B cell (primary cell): ENCODE results near the gene MARCHF3. TPM values are rescaled to one million over a fixed set of nuclear protein-coding genes. Genes with fewer than 3 reads are reported as not detected.

Source experiments
- ATAC-seq: fragments of 200-7000 bp; cut with Tn5 transposase; one replicate; pipeline ENCODE4 v1.10.0; 2021; ENCODE audit warnings: low read depth, mild to moderate bottlenecking, moderate number of reproducible peaks, moderate library complexity
- CTCF ChIA-PET: fragments of 350-600 bp; sonication (Branson Sonifier 250); formaldehyde crosslinking; loops from one replicate; lab custom pipeline; 2021; ENCODE audit warnings: antibody characterized with exemption, inconsistent platforms; lab: Charles Lee
- POLR2A ChIA-PET: fragments of 350-600 bp; sonication (Branson Sonifier 250); formaldehyde crosslinking; loops from one replicate; lab custom pipeline; 2021; ENCODE audit warnings: antibody characterized with exemption; lab: Charles Lee
- DNase-seq: peaks from one replicate; pipeline ENCODE4 v3.0.0; 2013
- H2AFZ ChIP-seq: 2 replicates; pipeline ENCODE4 v1.6.1; 2012; ENCODE audit warnings: mild to moderate bottlenecking, low read depth, low read length; ENCODE audit not compliant: insufficient read depth, poor library complexity, severe bottlenecking
- H3K27ac ChIP-seq, 2 donors: 1 replicate in 1 of 2; 2 replicates in 1 of 2; pipeline ENCODE4 v1.5.1; 2012 to 2013; ENCODE audit warnings: low read length in 2 of 2, mild to moderate bottlenecking in 2 of 2, moderate library complexity in 1 of 2
- H3K27me3 ChIP-seq, 4 experiments: fragments of 200-600 bp in 1 of 4; sonication (generic) in 1 of 4; replicated peaks in 1 of 4; 1 replicate in 2 of 4; 2 replicates in 2 of 4; pipeline versions ENCODE4 v1.6.1 to v1.7.0; 2013 to 2016; ENCODE audit warnings: low read length in 3 of 4, mild to moderate bottlenecking in 2 of 4, mixed read lengths in 1 of 4, moderate library complexity in 1 of 4; ENCODE audit not compliant: insufficient read depth in 4 of 4, control insufficient read depth in 3 of 4; ENCODE audit errors: control extremely low read depth in 1 of 4
- H3K36me3 ChIP-seq, 2 experiments: replicated peaks in 1 of 2; 1 replicate in 1 of 2; 2 replicates in 1 of 2; pipeline versions ENCODE4 v1.6.1 to v1.7.1; 2013; ENCODE audit warnings: low read length in 1 of 2; ENCODE audit not compliant: insufficient read depth in 2 of 2, control insufficient read depth in 1 of 2; ENCODE audit errors: control extremely low read depth in 1 of 2, extremely low read depth in 1 of 2
- H3K4me1 ChIP-seq, 2 donors: fragments of 200-600 bp in 1 of 2; sonication (generic) in 1 of 2; 1 replicate in 1 of 2; 2 replicates in 1 of 2; pipeline versions ENCODE4 v1.5.1 to v1.6.1; 2013 to 2017; ENCODE audit warnings: low read length in 2 of 2; ENCODE audit not compliant: control insufficient read depth in 2 of 2, insufficient read depth in 2 of 2
- H3K4me2 ChIP-seq: replicated peaks from 2 replicates; pipeline ENCODE3; 2012; ENCODE audit warnings: mild to moderate bottlenecking, low read depth, low read length; ENCODE audit not compliant: poor library complexity, severe bottlenecking
- H3K4me3 ChIP-seq, 5 experiments: fragments of 200-600 bp in 1 of 5; sonication (generic) in 1 of 5; 1 replicate in 3 of 5; 2 replicates in 2 of 5; pipeline versions ENCODE4 v1.5.1 to v1.7.0; 2011 to 2016; ENCODE audit warnings: low read length in 4 of 5, mild to moderate bottlenecking in 4 of 5, low read depth in 2 of 5, control low read depth in 1 of 5, moderate library complexity in 1 of 5; ENCODE audit not compliant: insufficient read depth in 1 of 5; ENCODE audit errors: control extremely low read depth in 1 of 5, extremely low read depth in 1 of 5
- H3K79me2 ChIP-seq: fragments of 200-600 bp; sonication (generic); one replicate; pipeline ENCODE4 v1.6.0; 2016; ENCODE audit warnings: low read length; ENCODE audit not compliant: control insufficient read depth, insufficient read depth
- H3K9ac ChIP-seq: fragments of 200-600 bp; sonication (generic); 2 replicates; pipeline ENCODE4 v1.6.1; 2017; ENCODE audit warnings: mild to moderate bottlenecking, low read length, moderate library complexity
- H3K9me3 ChIP-seq, 3 donors: one replicate each; pipeline versions ENCODE4 v1.6.1 to v1.7.1; 2013; ENCODE audit warnings: low read length in 2 of 3; ENCODE audit not compliant: control insufficient read depth in 2 of 3, insufficient read depth in 1 of 3; ENCODE audit errors: control extremely low read depth in 1 of 3
- H4K20me1 ChIP-seq: 2 replicates; pipeline ENCODE4 v1.6.0; 2012; ENCODE audit warnings: mild to moderate bottlenecking, low read length; ENCODE audit not compliant: insufficient read depth, control insufficient read depth, poor library complexity, severe bottlenecking
- H3K27ac Mint-ChIP-seq: one replicate; pipeline ENCODE4 v1.8.0; 2021; ENCODE audit warnings: mixed read lengths
- H3K27me3 Mint-ChIP-seq: one replicate; pipeline ENCODE4 v1.8.0; 2021; ENCODE audit warnings: mixed read lengths
- H3K4me1 Mint-ChIP-seq: one replicate; pipeline ENCODE4 v1.8.0; 2021; ENCODE audit warnings: mixed read lengths
- H3K4me3 Mint-ChIP-seq: one replicate; pipeline ENCODE4 v1.8.0; 2021; ENCODE audit warnings: mixed read lengths
- H3K9me3 Mint-ChIP-seq: one replicate; pipeline ENCODE4 v1.8.0; 2022; ENCODE audit warnings: mixed read lengths; ENCODE audit not compliant: insufficient read depth
- EZH2 ChIP-seq: IDR thresholded peaks from 2 replicates; pipeline ENCODE4 v1.6.1; 2012; ENCODE audit warnings: borderline replicate concordance, low read depth, mild to moderate bottlenecking, moderate library complexity, low read length; ENCODE audit not compliant: insufficient read depth, poor library complexity, severe bottlenecking
- WGBS: methylation state at CpG from one replicate; pipeline ENCODE4 v1.1.5; 2013; ENCODE audit warnings: missing lambda C conversion rate; ENCODE audit not compliant: insufficient coverage; 5-methylcytosine and 5-hydroxymethylcytosine counted together
- intact Hi-C: fragments of 100-400 bp; cut with micrococcal nuclease; formaldehyde crosslinking; loops from one replicate; pipeline ENCODE4 v1.10.0; 2022
- polyA plus RNA-seq: library from polyadenylated mRNA; depleted of rRNA; stranded (reverse); fragments of >200 nt; gene quantifications from 2 replicates; pipeline ENCODE4 v1.2.3, GENCODE V29; 2012
- total RNA-seq, 2 donors: library from RNA; stranded (reverse); fragments of 120-200 nt in 1 of 2; gene quantifications; 1 replicate in 1 of 2; 2 replicates in 1 of 2; pipeline versions ENCODE4 v1.2.3 to v1.2.4, GENCODE V29; 2013 to 2022
- TF ChIP-seq, protein P1 (sequence below): fragments of 200-600 bp; IDR thresholded peaks from one replicate; pipeline ENCODE4 v1.8.0; 2022; ENCODE audit warnings: antibody characterized with exemption, mild to moderate bottlenecking

Gene MARCHF3
- total and polyA plus RNA-seq, 2 donors (not counting 1 experiment from before 2014, with no cell fraction given): 31.6 to 35.0 TPM

- Histone ChIP-seq H3K4me2 (no peak overlapping the region), H2AFZ (no peak overlapping the region), H4K20me1 (no peaks in the 10 kb centered on the region), H3K9ac (no peak overlapping the region), H3K27ac (no peak overlapping the region), H3K9me3 (peaks cover 0 to 1% (median 0%) of the 10 kb centered on the region in 3 donors), H3K4me3 (no peak overlapping the region), H3K79me2 (no peaks in the 10 kb centered on the region), H3K4me1 (no peaks in the 10 kb centered on the region), H3K36me3 (peaks cover 3 to 19% of the 10 kb centered on the region in 2 experiments), H3K27me3 (no peaks in the 10 kb centered on the region)
- POLR2A ChIA-PET: no interaction called here
- Mint-ChIP-seq H3K27ac (no peak overlapping the region), H3K27me3 (no peaks in the 10 kb centered on the region), H3K4me1 (no peaks in the 10 kb centered on the region), H3K9me3 (no peaks in the 10 kb centered on the region), H3K4me3 (no peak overlapping the region)
- intact Hi-C loops: no loop called here
- ATAC-seq (no peak), DNase-seq (no peak)
- 100% methylated on average over 1 of the region's 3 CpGs for WGBS
- CTCF ChIA-PET: no interaction called here
- no peak for TF ChIP-seq EZH2
- TF ChIP-seq, protein P1, sequence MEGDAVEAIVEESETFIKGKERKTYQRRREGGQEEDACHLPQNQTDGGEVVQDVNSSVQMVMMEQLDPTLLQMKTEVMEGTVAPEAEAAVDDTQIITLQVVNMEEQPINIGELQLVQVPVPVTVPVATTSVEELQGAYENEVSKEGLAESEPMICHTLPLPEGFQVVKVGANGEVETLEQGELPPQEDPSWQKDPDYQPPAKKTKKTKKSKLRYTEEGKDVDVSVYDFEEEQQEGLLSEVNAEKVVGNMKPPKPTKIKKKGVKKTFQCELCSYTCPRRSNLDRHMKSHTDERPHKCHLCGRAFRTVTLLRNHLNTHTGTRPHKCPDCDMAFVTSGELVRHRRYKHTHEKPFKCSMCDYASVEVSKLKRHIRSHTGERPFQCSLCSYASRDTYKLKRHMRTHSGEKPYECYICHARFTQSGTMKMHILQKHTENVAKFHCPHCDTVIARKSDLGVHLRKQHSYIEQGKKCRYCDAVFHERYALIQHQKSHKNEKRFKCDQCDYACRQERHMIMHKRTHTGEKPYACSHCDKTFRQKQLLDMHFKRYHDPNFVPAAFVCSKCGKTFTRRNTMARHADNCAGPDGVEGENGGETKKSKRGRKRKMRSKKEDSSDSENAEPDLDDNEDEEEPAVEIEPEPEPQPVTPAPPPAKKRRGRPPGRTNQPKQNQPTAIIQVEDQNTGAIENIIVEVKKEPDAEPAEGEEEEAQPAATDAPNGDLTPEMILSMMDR: no peak
Observed at GRCh38 chr5:127053049-127053448, 22.7 kb upstream of the MARCHF3 start.

DNA sequence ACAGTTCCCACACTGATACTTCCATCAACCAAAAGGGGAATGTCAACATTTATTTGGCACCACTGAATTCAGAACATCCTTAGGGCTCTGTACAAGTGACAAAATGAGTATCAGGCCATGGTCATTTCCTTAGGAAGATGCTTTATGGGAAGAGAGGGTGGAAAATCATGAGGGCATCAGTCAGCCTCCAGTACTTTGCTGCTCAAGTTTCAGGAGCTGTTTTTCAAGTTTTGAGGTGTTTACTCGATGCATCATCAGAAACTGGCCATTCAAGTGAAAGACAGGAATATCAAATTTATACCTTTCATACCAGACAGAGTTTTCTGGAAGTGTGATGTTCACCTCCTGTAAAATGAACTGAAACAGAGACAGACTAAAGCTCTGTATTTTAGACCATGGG, 21.2 kb upstream of the MARCHF3 start:
- no CpG with 5 or more reads among the region's 1 CpG for WGBS
- POLR2A ChIA-PET: no interaction called here
- no peak overlapping the region for H3K27ac ChIP-seq

More for the DNA sequence above, 21.2 kb upstream of the MARCHF3 start:
- Histone ChIP-seq H3K4me3 (no peak overlapping the region), H3K27me3 (no peaks in the 10 kb centered on the region), H3K9me3 (no peaks in the 10 kb centered on the region), H3K9ac (no peak overlapping the region), H2AFZ (no peak overlapping the region), H3K79me2 (no peaks in the 10 kb centered on the region), H3K4me1 (no peaks in the 10 kb centered on the region), H3K4me2 (no peak overlapping the region), H3K36me3 (peaks cover 0 to 20% of the 10 kb centered on the region in 2 experiments), H4K20me1 (no peaks in the 10 kb centered on the region)
- TF ChIP-seq EZH2: no peak
- TF ChIP-seq, protein P1: no peak
- Mint-ChIP-seq H3K4me3 (no peak overlapping the region), H3K27ac (no peak overlapping the region), H3K9me3 (no peaks in the 10 kb centered on the region), H3K27me3 (no peaks in the 10 kb centered on the region), H3K4me1 (no peaks in the 10 kb centered on the region)
- intact Hi-C loops: no loop called here
- no peak for DNase-seq
- no peak for ATAC-seq
- CTCF ChIA-PET: no interaction called here
